GM18951 (cell line): ENCODE measurements around the gene ATAD2B.

ENCODE experiments used
- POLR2A ChIP-seq: IDR thresholded peaks from 4 replicates; pipeline ENCODE4 v1.6.1; 2011; ENCODE audit warnings: mild to moderate bottlenecking; ENCODE audit not compliant: insufficient read length, insufficient read depth; ENCODE audit errors: extremely low read depth
- in situ Hi-C: fragments of 300-500 bp; cut with MboI; formaldehyde crosslinking; loops from one replicate; pipeline ENCODE4 v1.12.0; 2022; ENCODE audit warnings: low sequenced_read_pairs, mixed read lengths, inconsistent platforms; ENCODE audit not compliant: unreplicated experiment

The ATAD2B gene

DNA sequence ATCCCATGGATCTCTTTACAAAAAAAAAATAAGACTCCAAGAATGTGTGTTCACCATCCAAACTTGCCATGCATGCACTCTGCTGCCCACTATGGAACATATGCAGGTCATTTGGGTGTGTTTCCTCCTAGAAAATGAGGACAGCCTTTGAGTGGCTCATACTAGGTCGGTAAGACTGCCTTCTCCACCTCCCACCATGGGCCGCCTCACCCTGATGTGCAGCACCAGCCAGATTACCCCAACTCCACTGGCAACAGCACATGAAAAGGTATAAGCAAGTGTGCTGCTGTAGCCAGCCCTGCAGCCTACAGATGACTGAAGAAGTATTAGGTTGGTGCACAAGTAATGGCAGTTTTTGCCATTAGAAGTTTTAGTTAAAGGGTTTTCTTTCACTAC, 214.2 kb downstream of the ATAD2B start:
- in situ Hi-C loops, result no loop called here
- TF ChIP-seq POLR2A, result no peak

DNA sequence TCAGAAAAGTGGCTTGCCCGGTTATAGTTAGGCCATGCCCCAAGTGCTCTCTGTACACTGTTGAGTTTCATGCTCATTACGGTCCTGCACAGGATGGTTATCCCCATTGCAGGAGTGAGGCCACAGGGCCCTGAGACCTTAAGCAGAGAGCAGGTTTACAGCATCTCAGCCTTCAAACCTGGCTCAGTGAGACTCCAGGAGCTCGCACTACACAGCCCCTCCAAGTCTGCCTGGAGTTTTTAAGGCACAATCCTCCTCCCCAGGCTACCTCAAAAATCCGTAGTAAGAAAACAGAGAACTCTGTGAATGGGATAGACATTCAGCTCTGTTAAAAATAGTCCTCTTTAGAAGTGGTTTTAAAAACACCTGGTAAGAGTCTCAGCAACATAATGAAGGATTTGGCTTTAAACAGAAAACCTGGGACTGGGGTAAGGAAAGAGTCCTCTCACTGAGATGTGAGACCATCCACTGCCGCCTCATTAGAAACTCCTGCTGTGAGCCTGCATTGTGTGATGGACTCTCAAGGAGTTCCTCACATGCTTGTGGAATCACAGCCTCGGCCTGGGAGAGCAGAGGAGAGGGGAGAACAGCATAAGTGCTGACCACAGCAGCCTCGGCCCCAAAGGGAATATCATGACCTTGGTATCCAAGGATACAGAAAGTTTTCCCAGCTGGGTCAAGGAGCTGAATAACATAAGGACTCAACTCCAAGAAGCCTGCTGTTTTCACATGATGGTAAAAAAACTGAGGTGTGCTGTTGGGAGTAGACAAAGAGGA, 214.8 kb downstream of the ATAD2B start:
- in situ Hi-C loops, result no loop called here

DNA sequence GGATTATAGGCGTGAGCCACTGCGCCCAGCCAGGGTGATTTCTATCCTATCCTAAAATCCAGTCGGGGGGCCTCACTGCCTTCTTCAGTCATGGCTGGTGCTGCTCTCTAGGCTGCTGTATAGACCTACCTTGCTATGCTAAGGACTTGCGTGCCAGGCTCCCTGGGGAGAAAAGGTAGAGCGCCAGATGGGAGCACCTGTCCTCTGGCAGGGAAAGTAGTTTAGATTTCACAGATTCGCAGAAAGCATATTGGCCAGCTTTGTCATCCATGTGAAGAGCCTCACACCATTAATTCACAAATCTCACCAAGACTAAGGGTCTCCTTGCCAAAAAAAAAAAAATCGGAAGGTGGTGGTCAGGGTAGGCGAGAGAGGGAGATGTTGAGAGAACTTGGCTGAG, 217.6 kb downstream of the ATAD2B start:
- no peak for TF ChIP-seq POLR2A
- in situ Hi-C loops, result no loop called here

More for the DNA sequence above, 214.8 kb downstream of the ATAD2B start:
- no peak for TF ChIP-seq POLR2A

DNA sequence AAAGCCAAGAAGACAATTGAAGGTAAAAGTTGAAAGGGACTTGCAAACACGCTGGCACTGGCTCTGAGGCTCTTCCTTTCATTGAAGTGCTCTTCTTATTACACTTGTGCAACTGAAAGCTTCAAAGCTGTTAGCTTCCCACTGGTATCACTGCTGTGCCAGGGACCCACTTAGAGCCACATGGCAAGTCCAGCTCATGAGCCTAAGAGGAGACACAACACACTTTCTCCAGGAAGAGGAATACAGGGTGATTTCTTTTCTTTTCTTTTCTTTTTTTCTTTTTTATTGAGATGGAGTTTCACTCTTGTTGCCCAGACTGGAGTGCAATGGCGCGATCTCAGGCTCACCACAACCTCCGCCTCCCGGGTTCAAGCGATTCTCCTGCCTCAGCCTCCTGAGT, 218.2 kb downstream of the ATAD2B start:
- TF ChIP-seq POLR2A, result no peak
- in situ Hi-C loops, result no loop called here

DNA sequence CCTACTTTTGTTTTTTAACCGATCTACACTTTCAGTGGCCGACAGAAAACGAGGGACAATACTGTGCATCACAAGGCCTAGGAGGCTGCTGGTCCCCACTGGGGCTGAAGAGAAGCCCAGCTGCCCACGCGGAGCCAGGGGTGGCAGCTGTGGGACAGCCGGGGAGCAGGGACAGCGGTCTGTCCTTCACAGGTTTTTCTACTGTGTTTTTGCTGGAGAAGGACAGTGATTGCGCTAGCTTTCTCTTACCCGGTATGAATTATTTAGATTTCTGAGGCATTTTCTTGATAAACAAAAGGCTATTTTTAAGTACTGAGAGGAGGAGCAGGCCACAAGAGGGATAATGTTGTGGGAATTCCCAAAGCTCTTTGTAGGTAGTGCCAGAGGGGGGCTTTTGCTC, 219.8 kb downstream of the ATAD2B start:
- in situ Hi-C loops, result no loop called here

DNA sequence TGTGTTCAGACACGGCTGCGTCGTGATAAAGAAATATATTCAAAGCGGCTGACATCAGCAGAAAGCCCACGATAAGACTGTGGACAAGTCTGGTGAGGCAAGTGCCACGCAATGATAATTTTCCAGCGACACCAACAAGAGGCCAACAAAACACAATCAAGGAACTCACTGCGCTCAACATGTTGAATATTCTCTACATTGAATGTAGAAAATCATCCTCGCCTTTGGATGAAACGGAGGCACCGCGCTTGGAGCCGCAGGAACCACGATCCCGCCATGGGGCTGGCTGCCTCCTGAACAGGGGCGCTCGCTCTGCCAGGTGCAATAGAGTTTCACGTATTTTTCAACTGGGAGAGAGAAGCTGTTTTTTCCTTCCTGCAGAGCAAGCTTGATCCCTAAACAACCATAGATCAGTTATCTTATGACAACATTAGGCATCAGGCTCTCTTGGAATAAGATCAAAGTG, 220.3 kb downstream of the ATAD2B start:
- in situ Hi-C loops, result no loop called here
- no peak for TF ChIP-seq POLR2A

More for the DNA sequence above, 219.8 kb downstream of the ATAD2B start:
- TF ChIP-seq POLR2A, result no peak

DNA sequence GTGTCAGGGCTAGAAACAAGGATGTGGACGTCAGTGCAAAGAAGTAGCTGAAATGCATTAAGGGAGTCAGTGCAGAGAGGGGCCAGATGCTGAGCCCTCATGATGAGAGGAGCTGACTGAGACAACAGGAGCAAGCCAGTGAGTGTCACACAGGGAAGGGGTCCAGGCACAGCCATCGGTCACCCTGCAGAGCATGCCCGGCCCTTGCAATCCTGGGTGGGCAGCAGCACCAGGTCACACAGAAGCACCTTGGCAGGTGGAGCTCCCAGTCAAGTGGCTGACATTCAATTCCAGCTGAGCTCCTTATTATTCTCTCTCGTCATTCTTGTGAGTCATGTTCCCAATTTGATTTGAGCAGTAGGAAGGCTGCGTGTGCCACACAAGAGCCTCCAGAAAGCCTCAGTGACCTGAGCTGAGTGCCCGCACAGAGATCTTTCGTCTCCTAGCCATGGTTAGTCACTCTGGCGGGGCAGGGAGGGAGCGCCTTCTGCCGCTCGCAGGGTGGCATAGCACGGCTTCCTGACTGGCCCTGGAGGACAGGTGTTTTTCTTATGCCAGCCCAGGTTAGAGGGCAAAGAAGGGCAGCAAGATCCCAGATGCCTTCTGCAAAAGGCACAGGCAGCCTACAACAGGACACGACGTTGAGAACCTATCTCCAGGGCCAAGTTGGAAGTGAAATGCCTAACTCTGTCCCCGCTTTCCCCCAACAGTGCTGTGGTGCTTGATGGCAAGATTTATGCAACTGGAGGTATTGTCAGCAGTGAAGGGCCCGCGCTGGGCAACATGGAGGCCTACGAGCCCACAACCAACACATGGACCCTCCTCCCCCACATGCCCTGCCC, 220.9 kb downstream of the ATAD2B start:
- no peak for TF ChIP-seq POLR2A
- in situ Hi-C loops, result no loop called here

DNA sequence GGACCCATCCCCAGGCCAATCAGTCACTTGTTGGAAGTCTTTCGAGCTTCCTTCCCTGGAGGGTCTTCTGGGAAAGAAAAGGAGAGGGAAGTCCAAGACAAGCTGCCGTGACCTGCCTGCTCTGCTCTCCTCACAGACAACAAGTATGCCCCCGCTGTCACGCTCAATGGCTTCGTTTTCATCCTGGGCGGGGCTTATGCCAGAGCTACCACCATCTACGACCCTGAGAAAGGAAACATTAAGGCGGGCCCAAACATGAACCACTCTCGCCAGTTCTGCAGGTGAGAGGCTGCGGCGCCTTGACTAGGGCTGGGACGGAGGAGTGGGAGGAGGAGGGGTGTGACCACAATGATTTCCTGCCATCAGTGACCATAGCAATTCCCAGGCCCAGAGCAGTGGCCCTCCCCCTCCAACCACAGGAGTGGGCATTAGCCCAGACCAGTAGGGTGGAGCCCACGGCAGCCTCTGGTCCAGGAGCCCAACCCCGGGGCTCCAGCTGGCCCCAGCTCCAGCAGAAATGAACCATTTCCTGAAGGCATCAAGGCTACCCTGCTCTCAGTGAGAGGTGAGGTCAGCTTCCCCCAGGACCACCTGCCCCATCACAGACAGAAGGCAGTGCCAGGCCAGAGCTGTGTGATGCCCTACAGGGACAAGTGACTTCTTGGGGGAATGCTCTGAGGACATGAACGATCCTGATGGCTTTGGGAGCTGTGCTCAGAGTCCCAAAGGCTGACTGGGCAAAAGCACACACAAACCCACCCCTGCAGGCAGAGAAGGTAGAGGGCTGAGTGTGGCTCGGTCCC, 223.1 kb downstream of the ATAD2B start:
- no peak for TF ChIP-seq POLR2A
- in situ Hi-C loops, result no loop called here

DNA sequence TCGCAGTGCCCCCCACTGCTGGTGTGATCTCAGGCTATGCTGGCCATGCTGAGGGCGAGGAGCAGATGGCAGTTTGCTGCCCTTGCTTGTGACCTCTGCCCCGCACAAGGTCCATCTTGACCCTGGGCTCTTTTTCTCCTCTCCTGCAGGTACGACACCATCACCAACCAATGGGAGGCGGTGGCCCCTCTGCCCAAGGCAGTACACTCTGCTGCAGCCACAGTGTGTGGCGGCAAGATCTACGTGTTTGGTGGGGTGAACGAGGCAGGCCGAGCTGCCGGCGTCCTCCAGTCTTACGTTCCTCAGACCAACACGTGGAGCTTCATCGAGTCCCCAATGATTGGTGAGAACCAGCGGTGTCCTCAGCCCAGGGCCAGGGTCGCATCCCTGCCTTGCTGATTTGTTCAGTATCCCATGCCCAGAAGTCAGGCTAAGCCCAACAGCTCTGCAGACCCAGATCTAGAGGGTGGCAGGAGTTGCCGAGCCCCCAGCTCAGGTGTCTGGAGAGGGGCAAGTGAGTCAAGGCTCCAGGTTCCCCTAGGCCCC, 223.8 kb downstream of the ATAD2B start:
- in situ Hi-C loops, result no loop called here
- no peak for TF ChIP-seq POLR2A

DNA sequence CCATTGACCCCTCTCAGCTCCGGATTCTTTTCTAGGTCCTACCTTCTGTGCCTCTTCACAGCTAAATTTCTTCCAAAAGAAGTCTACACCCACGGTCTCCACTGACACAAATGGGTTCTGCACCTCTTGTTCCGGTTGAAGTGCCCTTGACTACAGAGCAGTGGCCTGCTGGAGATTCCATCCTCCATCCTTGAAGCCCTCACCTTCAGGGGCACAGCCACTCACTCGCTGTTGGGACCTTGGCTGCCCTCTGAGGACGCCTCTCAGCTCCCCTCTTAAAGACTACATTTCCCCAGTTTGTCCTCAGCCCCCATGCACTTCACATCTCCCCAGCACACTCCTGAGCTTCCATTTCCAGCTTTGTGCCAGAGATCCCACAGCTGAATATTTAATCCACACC, 226.3 kb downstream of the ATAD2B start:
- TF ChIP-seq POLR2A, result no peak
- in situ Hi-C loops, result no loop called here

DNA sequence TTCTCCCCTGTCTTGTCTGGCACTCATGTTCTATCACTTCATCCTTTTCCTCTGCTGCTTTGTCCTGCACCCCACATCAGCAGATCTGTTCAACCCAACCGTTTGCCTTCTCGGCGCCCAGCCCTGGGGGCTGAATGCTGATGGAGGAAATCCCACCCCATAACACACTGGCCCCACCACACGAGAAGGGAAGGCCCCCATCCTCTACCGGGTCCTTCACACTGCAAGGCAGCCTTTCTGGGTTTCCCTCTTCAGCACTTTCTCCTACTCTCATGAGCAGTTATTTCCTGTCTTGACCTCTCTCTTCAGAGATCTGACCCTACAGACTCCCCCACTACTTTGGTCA, 227.4 kb downstream of the ATAD2B start:
- no peak for TF ChIP-seq POLR2A
- in situ Hi-C loops, result no loop called here

DNA sequence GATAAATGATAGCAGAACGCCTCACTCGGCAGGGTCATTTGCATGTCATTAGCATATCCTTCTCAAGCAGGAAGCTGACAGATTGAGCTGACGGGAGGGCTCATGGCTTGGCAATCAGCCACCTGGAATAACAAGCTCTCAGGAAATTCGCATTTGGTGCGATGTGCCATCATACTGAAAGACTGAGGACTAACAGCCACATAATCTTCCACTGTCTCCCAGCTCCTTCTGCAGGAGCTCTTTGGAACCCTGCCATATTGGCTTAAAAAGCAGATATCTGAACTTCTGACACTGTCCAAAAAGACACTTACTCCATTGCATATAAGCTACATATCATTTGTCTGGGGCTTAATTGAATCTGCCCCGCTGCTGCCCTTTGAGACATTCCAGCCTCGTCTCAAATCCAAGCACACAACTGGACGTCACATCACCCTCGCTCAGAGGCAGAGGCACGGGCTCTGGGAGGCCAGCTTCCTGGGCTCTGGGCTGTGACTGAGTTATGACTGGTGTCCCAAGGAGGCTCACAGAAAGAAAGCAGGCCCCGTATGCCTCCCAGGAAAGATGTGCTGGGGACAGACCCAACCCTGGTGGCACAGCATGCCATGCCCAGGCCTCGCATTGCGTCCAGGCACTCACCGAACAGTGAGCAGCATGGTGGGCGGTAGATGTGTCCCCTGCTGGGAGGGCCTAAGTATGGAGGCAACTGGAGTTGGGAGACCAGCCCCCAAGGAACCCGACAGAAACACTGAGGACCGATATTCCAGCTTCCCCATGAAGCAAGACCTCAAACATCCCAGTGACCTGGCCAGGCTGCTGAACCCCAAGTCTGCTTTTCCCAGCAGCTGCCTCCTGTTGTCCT, 228.0 kb downstream of the ATAD2B start:
- TF ChIP-seq POLR2A, result no peak
- in situ Hi-C loops, result no loop called here
